Measurements from ENCODE around the gene AGPAT1. TPM values are rescaled to one million over a fixed set of nuclear protein-coding genes. Genes with fewer than 3 reads are reported as not detected.

Gene AGPAT1
- total RNA-seq, 4 donors from 2014 or later = 17.8 to 28.2 (median 25.6) TPM

- no peak for TF ChIP-seq CTCF (IDR thresholded peaks at IDR 0.05; ENCODE audit: low read depth)
Observed at GRCh38 chr6:32179766-32180405, 4.0 kb upstream of the AGPAT1 start.

- no peak for TF ChIP-seq CTCF (IDR thresholded peaks at IDR 0.05; ENCODE audit: low read depth)
Observed at GRCh38 chr6:32178547-32179440, 2.9 kb upstream of the AGPAT1 start.

GRCh38 chr6:32177788-32178546, 2.1 kb upstream of the AGPAT1 start, which contains the start of gene RNF5:
Gene RNF5, plus strand, starts transcription at chr6:32178405. Its CDS starts 107 bp downstream, at chr6:32178512.
- no peak for TF ChIP-seq CTCF (IDR thresholded peaks at IDR 0.05; ENCODE audit: low read depth)

GRCh38 chr6:32177183-32177787, 1.4 kb upstream of the AGPAT1 start:
- no peak for TF ChIP-seq CTCF (IDR thresholded peaks at IDR 0.05; ENCODE audit: low read depth)

GRCh38 chr6:32176476-32177182, 745 bp upstream of the AGPAT1 start:
- no peak for TF ChIP-seq CTCF (IDR thresholded peaks at IDR 0.05; ENCODE audit: low read depth)

GRCh38 chr6:32175322-32175710, 568 bp downstream of the AGPAT1 start:
- TF ChIP-seq CTCF (IDR thresholded peaks at IDR 0.05; ENCODE audit: low read depth) = no peak

Measured in subcutaneous adipose tissue (tissue), 4 donors.